GM12864 (cell line): ENCODE measurements around the gene PCDH9.

Experiments used
- DNase-seq: peaks from one replicate; pipeline ENCODE4 v3.0.0-alpha.2; 2011; ENCODE audit warnings: low read depth
- H3K4me3 ChIP-seq: 2 replicates; pipeline ENCODE4 v1.5.1; 2011; ENCODE audit warnings: mild to moderate bottlenecking, low read depth, low read length, control low read depth
- CTCF ChIP-seq: IDR thresholded peaks from 2 replicates; pipeline ENCODE4 v1.5.1; 2011; ENCODE audit warnings: low read depth, mild to moderate bottlenecking, moderate library complexity, low read length, control low read depth, inconsistent platforms; ENCODE audit errors: missing control alignments

The PCDH9 gene

GRCh38 chr13:66519259-66519658 is 710.9 kb downstream of the PCDH9 start:
- no peak for DNase-seq
- TF ChIP-seq CTCF = no peak
- no peak overlapping the region for H3K4me3 ChIP-seq

GRCh38 chr13:66518068-66518467 is 712.1 kb downstream of the PCDH9 start:
- TF ChIP-seq CTCF = no peak
- no peak for DNase-seq
- no peak overlapping the region for H3K4me3 ChIP-seq

- no peak for DNase-seq
- no peak overlapping the region for H3K4me3 ChIP-seq
- TF ChIP-seq CTCF = no peak
Measured at GRCh38 chr13:66513728-66514127, 716.4 kb downstream of the PCDH9 start.

GRCh38 chr13:66509175-66509574 is 721.0 kb downstream of the PCDH9 start:
- TF ChIP-seq CTCF = no peak
- DNase-seq = no peak
- H3K4me3 ChIP-seq = no peak overlapping the region

GRCh38 chr13:66508153-66508909 is 721.8 kb downstream of the PCDH9 start:
- no peak overlapping the region for H3K4me3 ChIP-seq
- DNase-seq = no peak
- TF ChIP-seq CTCF = no peak

GRCh38 chr13:66506979-66507378 is 723.2 kb downstream of the PCDH9 start:
- no peak for TF ChIP-seq CTCF

GRCh38 chr13:66506051-66506777 is 723.9 kb downstream of the PCDH9 start:
- no peak overlapping the region for H3K4me3 ChIP-seq
- no peak for TF ChIP-seq CTCF
- no peak for DNase-seq

More at GRCh38 chr13:66506979-66507378, 723.2 kb downstream of the PCDH9 start:
- DNase-seq = no peak
- H3K4me3 ChIP-seq = no peak overlapping the region
